Fibroblast of upper back skin (primary cell): ENCODE measurements around the gene CLN6.
"Not testable (repeated sequence)": the region's sequence is repeated elsewhere in the genome, so short reads cannot be mapped to it uniquely, and the experiment has no call there.

Source experiments
- DNase-seq: peaks from one replicate; pipeline ENCODE4 v3.0.0-alpha.2; 2013

Gene CLN6

GRCh38 chr15:68252925-68253534, 23.5 kb upstream of the CLN6 start:
- peak; percentile 81 for DNase-seq

- no peak for DNase-seq
Observed at GRCh38 chr15:68249058-68249713, 19.7 kb upstream of the CLN6 start.

DNA sequence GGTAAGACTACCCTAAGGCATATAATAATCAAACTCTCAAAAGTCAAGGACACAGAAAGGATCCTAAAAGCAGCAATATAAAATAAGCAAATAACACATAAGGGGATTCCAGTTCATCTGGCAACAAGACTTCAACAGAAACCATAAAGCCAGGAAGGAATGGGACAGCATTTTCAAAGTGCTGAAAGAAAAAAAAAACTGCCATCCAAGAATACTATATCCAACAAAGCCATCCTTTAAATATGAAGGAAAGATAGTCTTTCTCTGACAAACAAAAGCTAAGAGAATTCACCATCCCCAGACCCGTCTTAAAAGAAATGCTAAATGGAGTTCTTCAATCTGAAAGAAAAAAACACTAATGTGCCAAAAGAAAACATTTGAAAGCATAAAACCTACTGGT, 14.7 kb upstream of the CLN6 start:
- no peak for DNase-seq

GRCh38 chr15:68241088-68241935, 11.8 kb upstream of the CLN6 start:
- no peak for DNase-seq

DNA sequence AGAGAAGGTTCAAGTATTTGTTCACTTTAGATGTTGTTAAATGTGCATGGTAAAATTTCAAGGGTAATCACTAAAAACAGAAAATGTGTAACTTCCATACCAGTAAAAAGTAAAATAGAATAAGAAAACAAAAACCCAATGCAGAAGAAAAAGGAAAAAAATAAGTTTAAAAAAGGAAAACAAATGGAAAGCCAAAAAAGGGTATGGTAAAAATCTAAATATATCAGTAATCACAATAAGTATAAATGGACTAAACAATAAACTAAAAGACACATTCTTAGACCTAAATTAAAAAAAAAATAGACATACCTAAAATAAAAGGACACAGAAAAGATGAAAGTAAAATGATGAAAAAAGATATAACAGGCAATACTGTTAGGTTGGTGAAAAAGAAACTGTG, 9.5 kb upstream of the CLN6 start:
- DNase-seq = no peak

GRCh38 chr15:68235022-68235421, 5.5 kb upstream of the CLN6 start:
- no peak for DNase-seq

GRCh38 chr15:68234520-68234919, 5.0 kb upstream of the CLN6 start:
- not testable (repeated sequence) for DNase-seq

GRCh38 chr15:68234060-68234459, 4.5 kb upstream of the CLN6 start:
- DNase-seq = no peak

GRCh38 chr15:68232937-68233336, 3.4 kb upstream of the CLN6 start:
- DNase-seq = no peak

DNA sequence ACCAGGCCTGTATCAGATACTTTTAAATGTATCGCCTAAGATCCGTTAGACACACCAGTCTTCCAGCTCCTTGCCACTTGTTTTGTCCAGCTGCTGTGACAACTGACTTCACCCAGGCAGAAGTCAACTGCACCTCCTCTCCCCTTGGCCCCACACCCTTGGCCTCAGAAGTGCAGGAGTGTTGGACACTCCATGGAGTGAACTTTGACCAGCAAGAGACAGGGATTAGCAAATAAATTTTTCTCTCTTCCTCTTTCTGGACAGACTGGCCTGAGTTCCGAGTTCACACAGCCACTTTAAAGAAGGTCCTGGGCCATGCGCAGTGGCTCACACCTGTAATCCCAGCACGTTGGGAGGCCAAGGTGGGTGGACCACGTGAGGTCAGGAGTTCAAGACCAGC, 2.9 kb upstream of the CLN6 start:
- no peak for DNase-seq

DNA sequence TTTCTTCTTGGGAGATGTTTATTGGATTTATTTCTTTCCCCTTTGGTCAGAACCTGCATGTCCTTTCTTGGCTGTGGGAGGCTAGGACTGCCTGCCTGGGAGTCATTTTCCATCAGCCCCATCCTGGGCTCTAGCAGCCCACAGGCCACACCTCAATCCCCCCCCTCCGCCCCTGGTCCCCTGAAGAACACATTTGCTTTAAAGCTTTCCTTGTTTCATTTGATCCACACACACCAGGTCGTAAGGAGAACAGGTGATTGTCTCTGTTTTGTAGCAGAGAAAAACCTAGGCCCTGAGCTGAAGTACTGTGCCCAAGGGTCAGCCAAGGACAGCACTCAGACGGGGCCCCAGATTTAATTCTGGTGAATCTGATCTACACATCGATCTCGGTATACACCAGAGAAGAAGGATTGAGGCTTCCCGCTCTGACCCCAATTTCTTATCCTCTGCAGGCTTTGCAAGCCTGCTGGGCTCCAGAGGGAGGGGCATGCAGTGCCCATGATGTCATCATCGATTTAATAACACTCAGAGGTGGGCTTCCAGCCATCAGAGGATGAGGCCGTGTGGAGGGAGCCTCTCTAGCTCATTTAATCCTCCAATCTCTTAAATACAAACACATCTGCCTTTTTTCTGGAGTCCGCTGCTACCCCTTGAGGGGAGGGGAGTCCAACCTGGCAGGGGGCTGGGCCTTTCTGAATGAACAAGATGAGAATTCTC, 1.7 kb upstream of the CLN6 start:
- DNase-seq = no peak

DNA sequence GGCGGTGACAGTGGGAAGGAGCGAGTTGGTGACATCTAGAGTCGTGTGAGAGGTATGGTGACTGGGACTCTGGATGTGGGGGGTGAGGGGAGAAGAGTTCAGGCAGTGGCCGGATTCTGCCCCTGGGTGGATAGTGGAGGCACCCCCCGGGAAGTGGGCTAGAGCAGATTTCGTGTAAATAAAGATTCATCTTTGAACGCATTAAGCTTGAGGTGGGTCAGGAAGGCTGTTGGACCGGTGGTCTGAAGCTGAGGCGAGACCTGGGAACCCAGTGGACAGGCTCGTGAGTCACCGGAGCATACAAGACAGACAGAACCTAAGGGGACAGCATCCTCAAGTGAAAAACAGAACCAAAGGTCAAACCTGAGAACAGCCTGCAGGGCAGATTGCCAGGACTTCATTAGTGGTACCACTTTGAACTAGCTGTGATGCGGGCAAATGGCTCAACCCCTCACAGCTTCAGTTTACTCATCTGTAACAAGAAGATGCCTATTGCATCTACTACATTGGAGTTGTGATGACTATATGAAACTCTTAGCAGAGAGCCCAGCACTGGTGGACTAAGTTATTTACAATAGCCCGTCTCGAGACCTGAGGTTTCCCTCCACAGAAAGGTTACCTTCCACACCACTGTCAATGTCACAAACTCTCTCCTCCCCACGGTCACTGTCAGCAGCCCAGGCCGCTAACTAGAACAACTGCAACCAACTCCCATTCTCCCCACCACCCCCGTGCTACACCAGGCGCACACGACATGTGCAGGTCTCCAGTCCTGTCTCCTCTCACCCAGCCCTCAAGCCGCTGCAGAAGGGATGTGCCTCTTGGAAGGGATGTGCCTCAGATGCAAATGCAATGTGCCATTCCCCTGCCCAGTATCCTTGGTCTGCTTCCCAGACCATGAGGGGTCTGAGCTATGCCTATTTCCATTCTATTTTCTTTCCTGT, 901 bp upstream of the CLN6 start:
- DNase-seq = peak; percentile 19

- DNase-seq = no peak
Observed at GRCh38 chr15:68228971-68229385, 550 bp downstream of the CLN6 start.

GRCh38 chr15:68228143-68228970, 1.2 kb downstream of the CLN6 start:
- DNase-seq = no peak

GRCh38 chr15:68227643-68228142, 1.8 kb downstream of the CLN6 start:
- no peak for DNase-seq

- not testable (repeated sequence) for DNase-seq
Observed at GRCh38 chr15:68225442-68225841, 4.1 kb downstream of the CLN6 start.

DNA sequence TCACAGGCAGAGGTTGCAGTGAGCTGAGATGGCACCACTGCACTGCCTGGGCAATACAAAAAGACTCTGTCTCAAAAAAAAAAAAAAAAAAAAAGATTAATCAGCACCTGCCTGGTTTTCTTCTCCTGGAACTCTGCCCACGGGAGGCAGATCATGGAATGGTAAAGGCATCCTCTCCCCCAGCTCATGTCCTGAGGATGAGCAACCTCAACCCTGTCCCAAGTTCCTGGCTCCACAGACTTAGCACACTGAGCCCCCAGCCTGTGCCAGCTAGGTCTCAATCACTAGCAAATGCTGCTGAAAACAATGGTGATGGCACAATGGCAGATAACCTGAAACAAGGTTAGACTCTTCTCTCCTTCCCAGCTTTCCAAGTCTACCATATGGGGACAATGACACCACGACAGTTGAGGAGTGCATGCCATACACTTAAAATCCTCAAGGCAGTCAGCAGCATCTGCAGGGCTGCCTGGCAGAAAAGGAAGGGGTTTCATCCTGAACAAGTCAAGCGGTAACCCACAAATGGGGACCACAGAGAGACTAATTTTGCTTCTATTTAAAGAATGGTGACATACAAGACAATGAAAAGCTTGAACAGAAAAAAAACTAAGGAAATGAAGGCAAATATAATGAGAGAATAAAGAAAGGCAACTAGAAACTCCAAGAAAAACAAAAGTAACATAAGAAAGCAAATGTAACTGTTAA, 4.8 kb downstream of the CLN6 start:
- DNase-seq = no peak

- no peak for DNase-seq
Observed at GRCh38 chr15:68224108-68224507, 5.4 kb downstream of the CLN6 start.

- DNase-seq = no peak
Observed at GRCh38 chr15:68223171-68223570, 6.4 kb downstream of the CLN6 start.

- DNase-seq = not testable (repeated sequence)
Observed at GRCh38 chr15:68222432-68222743, 7.1 kb downstream of the CLN6 start.
